ENCODE measurements around the gene SCNN1B.

SCNN1B gene

GRCh38 chr16:23310744-23311143, 8.6 kb downstream of the SCNN1B start:
- Histone ChIP-seq H3K4me3 (ENCODE audit: low read length) (no peak overlapping the region), H3K4me1 (ENCODE audit: control insufficient read depth, insufficient read depth, low read length) (no peaks in the 10 kb centered on the region), H3K9ac (ENCODE audit: low read depth, low read length) (no peak overlapping the region), H3K4me2 (ENCODE audit: low read length) (no peak overlapping the region), H3K36me3 (ENCODE audit: insufficient read depth, low read length) (no peaks in the 10 kb centered on the region), H3K9me3 (replicated peaks; ENCODE audit: low read length) (no peaks in the 10 kb centered on the region), H3K27me3 (ENCODE audit: control insufficient read depth, insufficient read depth, low read length) (peaks cover 4% of the 10 kb centered on the region)

- Histone ChIP-seq H3K4me2 (ENCODE audit: low read length) (no peak overlapping the region), H3K27me3 (ENCODE audit: control insufficient read depth, insufficient read depth, low read length) (peaks cover 3% of the 10 kb centered on the region), H3K36me3 (ENCODE audit: insufficient read depth, low read length) (no peaks in the 10 kb centered on the region), H3K9ac (ENCODE audit: low read depth, low read length) (no peak overlapping the region), H3K4me1 (ENCODE audit: control insufficient read depth, insufficient read depth, low read length) (no peaks in the 10 kb centered on the region), H3K4me3 (ENCODE audit: low read length) (no peak overlapping the region), H3K9me3 (replicated peaks; ENCODE audit: low read length) (no peaks in the 10 kb centered on the region)
These were observed 14.1 kb downstream of the SCNN1B start for GRCh38 chr16:23316232-23316631.

- H3K4me3 ChIP-seq (ENCODE audit: low read length): no peak overlapping the region
- no peaks in the 10 kb centered on the region for H3K36me3 ChIP-seq (ENCODE audit: insufficient read depth, low read length)
- H3K9ac ChIP-seq (ENCODE audit: low read depth, low read length): no peak overlapping the region
- H3K9me3 ChIP-seq (replicated peaks; ENCODE audit: low read length): no peaks in the 10 kb centered on the region
- H3K27me3 ChIP-seq (ENCODE audit: control insufficient read depth, insufficient read depth, low read length): no peaks in the 10 kb centered on the region
- H3K4me2 ChIP-seq (ENCODE audit: low read length): no peak overlapping the region
- H3K4me1 ChIP-seq (ENCODE audit: control insufficient read depth, insufficient read depth, low read length): no peaks in the 10 kb centered on the region
These were observed 14.6 kb downstream of the SCNN1B start for GRCh38 chr16:23316634-23317265.

DNA sequence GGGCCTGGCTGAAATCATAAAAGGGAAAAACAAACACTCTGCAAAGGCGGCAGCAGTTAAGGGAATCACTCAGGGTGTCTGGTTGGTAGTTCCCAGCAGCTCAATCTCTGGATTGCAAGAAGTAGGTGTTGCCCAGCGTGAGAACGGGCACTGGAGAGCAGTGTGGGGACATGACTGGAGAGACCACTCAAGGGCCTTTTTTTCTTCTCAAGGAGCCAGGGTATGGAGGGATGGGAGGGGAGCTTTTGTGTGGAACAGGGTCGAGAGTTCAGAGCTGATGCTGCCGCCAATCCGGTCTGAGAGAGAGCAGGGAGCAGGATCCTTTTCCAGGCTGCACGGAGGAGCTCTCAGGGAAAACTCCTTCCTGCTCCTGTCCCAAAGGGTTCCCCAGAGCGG, 15.2 kb downstream of the SCNN1B start:
- Histone ChIP-seq H3K36me3 (ENCODE audit: insufficient read depth, low read length) (no peaks in the 10 kb centered on the region), H3K9me3 (replicated peaks; ENCODE audit: low read length) (no peaks in the 10 kb centered on the region), H3K4me3 (ENCODE audit: low read length) (no peak overlapping the region), H3K27me3 (ENCODE audit: control insufficient read depth, insufficient read depth, low read length) (no peaks in the 10 kb centered on the region), H3K9ac (ENCODE audit: low read depth, low read length) (no peak overlapping the region), H3K4me2 (ENCODE audit: low read length) (no peak overlapping the region), H3K4me1 (ENCODE audit: control insufficient read depth, insufficient read depth, low read length) (no peaks in the 10 kb centered on the region)

- Histone ChIP-seq H3K27me3 (ENCODE audit: control insufficient read depth, insufficient read depth, low read length) (no peaks in the 10 kb centered on the region), H3K9me3 (replicated peaks; ENCODE audit: low read length) (no peaks in the 10 kb centered on the region), H3K4me1 (ENCODE audit: control insufficient read depth, insufficient read depth, low read length) (no peaks in the 10 kb centered on the region), H3K4me2 (ENCODE audit: low read length) (no peak overlapping the region), H3K36me3 (ENCODE audit: insufficient read depth, low read length) (no peaks in the 10 kb centered on the region), H3K4me3 (ENCODE audit: low read length) (no peak overlapping the region), H3K9ac (ENCODE audit: low read depth, low read length) (no peak overlapping the region)
These were observed 15.6 kb downstream of the SCNN1B start for GRCh38 chr16:23317751-23318150.

- no peaks in the 10 kb centered on the region for H3K4me1 ChIP-seq (ENCODE audit: control insufficient read depth, insufficient read depth, low read length)
- no peak overlapping the region for H3K4me2 ChIP-seq (ENCODE audit: low read length)
- H3K27me3 ChIP-seq (ENCODE audit: control insufficient read depth, insufficient read depth, low read length): no peaks in the 10 kb centered on the region
- no peaks in the 10 kb centered on the region for H3K9me3 ChIP-seq (replicated peaks; ENCODE audit: low read length)
- no peaks in the 10 kb centered on the region for H3K36me3 ChIP-seq (ENCODE audit: insufficient read depth, low read length)
- no peak overlapping the region for H3K4me3 ChIP-seq (ENCODE audit: low read length)
- H3K9ac ChIP-seq (ENCODE audit: low read depth, low read length): no peak overlapping the region
These were observed 16.5 kb downstream of the SCNN1B start for GRCh38 chr16:23318639-23319038.

- Histone ChIP-seq H3K9ac (ENCODE audit: low read depth, low read length) (no peak overlapping the region), H3K4me3 (ENCODE audit: low read length) (no peak overlapping the region), H3K4me1 (ENCODE audit: control insufficient read depth, insufficient read depth, low read length) (no peaks in the 10 kb centered on the region), H3K36me3 (ENCODE audit: insufficient read depth, low read length) (no peaks in the 10 kb centered on the region), H3K27me3 (ENCODE audit: control insufficient read depth, insufficient read depth, low read length) (peaks cover 6% of the 10 kb centered on the region), H3K4me2 (ENCODE audit: low read length) (no peak overlapping the region), H3K9me3 (replicated peaks; ENCODE audit: low read length) (no peaks in the 10 kb centered on the region)
These were observed 17.9 kb downstream of the SCNN1B start for GRCh38 chr16:23319861-23320615.

GRCh38 chr16:23320693-23321092, 18.6 kb downstream of the SCNN1B start:
- Histone ChIP-seq H3K9me3 (replicated peaks; ENCODE audit: low read length) (no peaks in the 10 kb centered on the region), H3K4me3 (ENCODE audit: low read length) (no peak overlapping the region), H3K36me3 (ENCODE audit: insufficient read depth, low read length) (no peaks in the 10 kb centered on the region), H3K4me1 (ENCODE audit: control insufficient read depth, insufficient read depth, low read length) (no peaks in the 10 kb centered on the region), H3K9ac (ENCODE audit: low read depth, low read length) (no peak overlapping the region), H3K27me3 (ENCODE audit: control insufficient read depth, insufficient read depth, low read length) (peaks cover 6% of the 10 kb centered on the region), H3K4me2 (ENCODE audit: low read length) (no peak overlapping the region)

DNA sequence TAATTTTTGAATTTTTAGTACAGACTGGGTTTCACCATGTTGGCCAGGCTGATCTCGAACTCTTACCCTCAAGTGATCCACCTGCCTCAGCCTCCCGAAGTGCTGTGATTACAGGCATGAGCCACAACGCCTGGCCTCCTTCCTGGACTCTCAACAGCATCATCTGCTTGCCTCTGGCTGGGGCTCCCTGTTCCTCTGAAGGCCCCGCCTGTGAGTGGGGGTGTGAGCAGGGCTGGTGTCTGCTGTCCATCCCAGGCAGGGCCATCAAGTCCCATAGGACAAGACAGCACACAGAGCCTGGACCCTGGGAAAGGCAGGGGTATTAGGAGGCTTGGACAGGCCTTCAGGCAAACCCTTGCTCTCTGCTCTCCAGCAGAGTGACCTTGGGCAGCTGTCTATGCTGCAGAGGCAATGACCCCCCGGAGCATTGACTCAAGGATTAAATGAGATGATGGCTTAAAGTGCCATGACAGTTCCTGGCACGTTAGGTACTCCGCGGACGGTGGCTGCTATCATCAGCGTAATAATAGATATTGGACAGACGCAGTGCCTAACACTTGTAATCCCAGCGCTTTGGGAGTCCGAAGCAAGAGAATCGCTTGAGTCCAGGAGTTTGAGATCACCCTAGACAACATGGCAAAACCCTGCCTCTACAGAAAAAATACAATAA, 19.2 kb downstream of the SCNN1B start:
- Histone ChIP-seq H3K4me3 (ENCODE audit: low read length) (no peak overlapping the region), H3K27me3 (ENCODE audit: control insufficient read depth, insufficient read depth, low read length) (peaks cover 6% of the 10 kb centered on the region), H3K4me1 (ENCODE audit: control insufficient read depth, insufficient read depth, low read length) (no peaks in the 10 kb centered on the region), H3K9me3 (replicated peaks; ENCODE audit: low read length) (no peaks in the 10 kb centered on the region), H3K4me2 (ENCODE audit: low read length) (no peak overlapping the region), H3K9ac (ENCODE audit: low read depth, low read length) (no peak overlapping the region), H3K36me3 (ENCODE audit: insufficient read depth, low read length) (no peaks in the 10 kb centered on the region)

DNA sequence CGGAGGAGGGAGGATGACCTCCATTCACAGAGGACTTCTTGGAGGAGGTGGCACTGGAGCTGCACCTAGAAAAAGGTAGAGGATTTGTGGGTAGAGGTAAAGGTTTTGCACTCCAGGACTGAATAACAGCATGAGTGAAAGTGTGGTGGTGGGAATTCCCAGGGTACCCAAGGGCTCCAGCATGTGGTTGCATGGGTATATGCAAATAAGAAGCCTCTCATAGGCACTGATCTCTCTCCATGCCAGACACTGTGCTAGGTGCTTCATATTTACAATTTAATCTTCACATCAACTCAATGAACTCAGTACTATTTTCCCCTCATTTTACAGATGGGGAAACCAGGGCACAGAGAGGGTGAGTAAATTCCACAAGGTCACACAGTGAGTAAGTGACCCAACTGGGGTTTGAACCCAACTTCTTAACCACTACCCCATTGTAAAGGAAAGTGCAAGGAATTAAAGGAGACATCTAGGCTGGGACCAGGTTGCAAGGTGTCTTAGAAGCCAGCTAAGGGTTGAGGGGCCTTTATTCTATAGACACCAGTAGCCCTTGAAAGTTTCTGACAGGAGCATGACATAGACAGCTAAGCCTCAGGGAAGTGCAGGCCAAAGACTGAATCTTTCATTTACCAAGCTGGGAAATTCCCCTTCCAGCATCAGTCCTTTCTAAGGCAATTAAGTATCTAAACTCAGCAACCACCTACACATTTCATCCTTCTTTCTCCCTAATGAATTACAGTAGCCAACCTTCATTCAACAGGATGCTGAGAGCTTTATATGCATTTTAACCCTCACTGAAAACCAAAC, 21.3 kb downstream of the SCNN1B start:
- Histone ChIP-seq H3K27me3 (ENCODE audit: control insufficient read depth, insufficient read depth, low read length) (peaks cover 6% of the 10 kb centered on the region), H3K4me1 (ENCODE audit: control insufficient read depth, insufficient read depth, low read length) (no peaks in the 10 kb centered on the region), H3K4me2 (ENCODE audit: low read length) (no peak overlapping the region)

GRCh38 chr16:23324727-23325126, 22.6 kb downstream of the SCNN1B start:
- H3K4me3 ChIP-seq (ENCODE audit: low read length): no peak overlapping the region
- peaks cover 6% of the 10 kb centered on the region for H3K27me3 ChIP-seq (ENCODE audit: control insufficient read depth, insufficient read depth, low read length)
- H3K4me2 ChIP-seq (ENCODE audit: low read length): no peak overlapping the region
- no peak overlapping the region for H3K9ac ChIP-seq (ENCODE audit: low read depth, low read length)
- no peaks in the 10 kb centered on the region for H3K9me3 ChIP-seq (replicated peaks; ENCODE audit: low read length)
- no peaks in the 10 kb centered on the region for H3K36me3 ChIP-seq (ENCODE audit: insufficient read depth, low read length)
- no peaks in the 10 kb centered on the region for H3K4me1 ChIP-seq (ENCODE audit: control insufficient read depth, insufficient read depth, low read length)

More for the DNA sequence above, 21.3 kb downstream of the SCNN1B start:
- Histone ChIP-seq H3K9me3 (replicated peaks; ENCODE audit: low read length) (no peaks in the 10 kb centered on the region), H3K4me3 (ENCODE audit: low read length) (no peak overlapping the region), H3K9ac (ENCODE audit: low read depth, low read length) (no peak overlapping the region), H3K36me3 (ENCODE audit: insufficient read depth, low read length) (no peaks in the 10 kb centered on the region)

Data from skeletal muscle satellite cell (primary cell).